HG03520 (cell line): Measurements from ENCODE around the gene IGSF21.

Experiments
- ATAC-seq: cut with Tn5 transposase; IDR thresholded peaks from one replicate; pipeline ENCODE4 v1.9.1; 2021; ENCODE audit warnings: mild to moderate bottlenecking, moderate library complexity; ENCODE audit not compliant: unreplicated experiment

Gene IGSF21

GRCh38 chr1:18253093-18253492 lies 145.5 kb downstream of the IGSF21 start:
- ATAC-seq: no peak

- ATAC-seq: no peak
Observed at GRCh38 chr1:18256282-18257235, 149.0 kb downstream of the IGSF21 start.

DNA sequence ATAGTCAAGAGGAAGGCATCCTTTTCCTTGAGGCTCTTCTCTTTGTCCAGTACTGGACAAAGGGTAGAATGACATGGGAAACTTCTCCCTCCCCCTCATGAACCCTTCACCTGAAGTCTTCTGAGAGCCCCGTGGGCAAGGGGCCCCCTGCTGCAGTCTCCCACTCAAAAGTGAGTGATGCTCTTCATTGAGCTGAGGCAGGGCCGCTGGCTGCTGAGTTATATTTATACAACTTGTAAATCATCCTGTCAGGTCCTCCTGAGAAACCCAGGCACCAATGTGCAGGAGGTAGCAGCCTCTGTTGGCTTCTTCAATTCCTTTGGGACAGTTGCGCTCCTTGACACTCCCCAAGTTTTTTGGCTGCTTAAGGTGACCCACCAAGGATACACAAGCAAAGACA lies 150.2 kb downstream of the IGSF21 start:
- no peak for ATAC-seq

DNA sequence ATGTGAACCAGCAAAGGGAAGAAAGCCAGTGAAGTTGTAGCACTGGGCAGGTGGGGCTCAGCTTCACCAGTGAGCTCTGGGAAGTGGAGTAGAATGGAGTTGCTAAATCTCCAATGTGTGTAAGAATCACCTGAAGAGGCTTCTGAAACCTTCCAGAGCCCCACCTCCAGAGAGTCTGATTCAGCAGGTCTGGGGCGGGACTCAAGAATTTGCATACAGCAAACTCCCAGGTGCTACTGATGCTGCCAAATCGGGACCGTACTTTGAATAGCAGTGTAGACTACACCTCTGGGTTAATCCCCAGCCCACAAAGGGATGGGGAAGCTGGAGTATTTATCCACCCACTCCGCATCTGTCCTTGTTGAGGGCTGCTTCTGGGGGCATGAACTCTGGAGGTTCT lies 154.3 kb downstream of the IGSF21 start:
- ATAC-seq: no peak

GRCh38 chr1:18262726-18263125 lies 155.1 kb downstream of the IGSF21 start:
- ATAC-seq: no peak

GRCh38 chr1:18263547-18264120 lies 156.0 kb downstream of the IGSF21 start:
- no peak for ATAC-seq

GRCh38 chr1:18264450-18265039 lies 156.9 kb downstream of the IGSF21 start:
- ATAC-seq: no peak

- ATAC-seq: no peak
Observed at GRCh38 chr1:18265641-18266040, 158.0 kb downstream of the IGSF21 start.

DNA sequence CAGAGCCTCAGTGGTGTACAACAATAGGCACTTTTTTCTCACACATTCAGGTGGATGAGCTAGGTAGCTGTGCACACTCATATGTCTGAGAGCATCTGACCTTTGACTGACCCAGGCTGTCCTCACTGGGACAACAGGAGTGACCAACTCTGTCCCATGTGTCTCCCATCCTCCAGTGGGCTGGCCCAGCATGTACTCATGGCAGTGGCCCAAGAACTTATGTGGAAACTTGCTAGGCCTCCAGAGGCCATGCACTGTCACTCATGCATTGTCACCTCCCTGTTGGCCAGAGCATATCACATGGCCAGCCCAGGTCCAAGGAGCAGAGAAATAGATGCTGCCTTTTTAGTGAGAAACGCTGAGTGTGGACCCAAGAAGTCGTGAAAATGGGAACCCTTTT lies 158.8 kb downstream of the IGSF21 start:
- ATAC-seq: no peak

- ATAC-seq: no peak
Observed at GRCh38 chr1:18271336-18271735, 163.7 kb downstream of the IGSF21 start.

- no peak for ATAC-seq
Observed at GRCh38 chr1:18278946-18279345, 171.3 kb downstream of the IGSF21 start.

GRCh38 chr1:18279351-18280074 lies 171.9 kb downstream of the IGSF21 start:
- no peak for ATAC-seq

DNA sequence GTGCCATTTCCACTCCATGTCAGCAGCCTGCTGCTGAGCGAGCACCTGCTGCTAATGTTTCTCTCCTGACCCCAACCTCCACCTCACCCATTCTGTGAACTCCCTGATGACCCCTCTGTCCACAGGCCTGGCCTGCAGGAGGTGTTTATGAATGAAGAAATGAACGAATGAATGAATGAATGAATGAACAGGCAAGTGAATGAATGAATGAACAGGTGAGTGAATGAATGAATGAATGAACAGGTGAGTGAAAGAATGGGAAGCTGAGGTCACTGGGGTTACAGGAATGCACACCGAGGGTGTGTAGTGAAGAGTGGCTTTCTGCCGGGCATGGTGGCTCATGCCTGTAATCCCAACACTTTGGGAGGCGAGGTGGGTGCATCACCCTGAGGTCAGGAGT lies 173.4 kb downstream of the IGSF21 start:
- no peak for ATAC-seq

GRCh38 chr1:18282851-18283600 lies 175.4 kb downstream of the IGSF21 start:
- ATAC-seq: no peak

DNA sequence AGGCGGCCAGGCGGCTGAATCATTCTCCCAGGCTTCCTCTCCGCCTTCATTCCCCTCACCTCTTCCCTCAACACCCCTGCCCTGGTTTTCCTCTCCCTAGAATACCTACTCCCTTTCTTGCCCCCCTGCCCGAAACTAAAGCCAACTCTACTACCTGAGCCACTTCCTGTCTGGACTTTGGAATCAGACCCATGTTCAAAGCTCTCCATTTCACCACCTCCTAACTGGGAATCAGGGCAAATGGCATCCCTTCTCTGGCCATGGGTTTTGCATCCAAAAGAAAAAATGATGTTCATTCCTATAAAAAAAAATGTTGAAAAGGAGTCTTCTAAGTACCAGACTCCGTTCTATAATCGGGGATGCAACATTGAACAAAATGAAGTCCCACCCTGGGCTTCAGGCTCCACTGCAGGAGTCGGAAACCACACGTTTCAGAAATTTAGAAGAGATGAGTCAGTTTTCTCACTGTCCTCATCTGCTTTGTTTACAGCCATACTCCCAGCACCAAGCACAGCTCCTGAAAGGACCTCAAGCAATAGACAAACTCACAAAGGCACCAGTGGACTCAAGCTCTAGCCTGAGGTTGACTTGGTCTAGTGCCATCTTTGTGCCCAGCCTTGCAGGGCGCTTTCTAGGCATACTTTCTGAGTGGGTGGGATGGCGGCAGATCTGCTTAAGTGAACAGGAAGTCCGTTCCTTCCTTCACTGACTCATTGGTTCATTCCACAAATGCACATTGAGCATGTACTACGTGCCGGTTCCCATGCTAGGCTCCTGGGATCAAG lies 176.2 kb downstream of the IGSF21 start:
- ATAC-seq: no peak

- no peak for ATAC-seq
Observed at GRCh38 chr1:18284805-18285537, 177.4 kb downstream of the IGSF21 start.

GRCh38 chr1:18285538-18285924 lies 177.9 kb downstream of the IGSF21 start:
- no peak for ATAC-seq

- no peak for ATAC-seq
Observed at GRCh38 chr1:18288722-18289121, 181.1 kb downstream of the IGSF21 start.

GRCh38 chr1:18289597-18289996 lies 182.0 kb downstream of the IGSF21 start:
- ATAC-seq: no peak
